GM19455 (cell line): ENCODE results near the gene DLG2.

Experiments
- ATAC-seq: cut with Tn5 transposase; IDR thresholded peaks from one replicate; pipeline ENCODE4 v1.9.1; 2021; ENCODE audit not compliant: unreplicated experiment

DLG2 gene

DNA sequence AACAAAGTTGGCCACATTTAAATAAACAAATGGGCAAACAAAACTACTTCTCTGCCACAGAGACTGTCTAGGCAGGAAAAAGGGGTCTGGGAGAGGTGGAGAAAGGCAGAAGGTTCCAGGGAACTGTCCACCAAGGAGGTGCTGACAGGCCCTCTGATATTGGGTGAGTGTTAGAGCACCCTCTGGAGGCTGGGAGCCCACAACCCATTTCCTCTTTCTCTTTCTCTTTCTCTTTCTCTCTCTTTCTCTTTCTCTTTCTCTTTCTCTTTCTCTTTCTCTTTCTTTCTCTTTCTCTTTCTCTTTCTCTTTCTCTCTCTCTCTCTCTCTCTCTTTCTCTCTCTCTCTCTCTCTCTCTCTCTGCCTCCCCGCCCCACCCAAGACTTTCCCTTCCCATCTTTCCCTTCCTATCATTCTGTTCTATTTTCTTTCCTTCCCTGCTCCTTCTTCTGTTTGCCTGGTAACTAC, 912.8 kb downstream of the DLG2 start:
- ATAC-seq, result peak; percentile 51

DNA sequence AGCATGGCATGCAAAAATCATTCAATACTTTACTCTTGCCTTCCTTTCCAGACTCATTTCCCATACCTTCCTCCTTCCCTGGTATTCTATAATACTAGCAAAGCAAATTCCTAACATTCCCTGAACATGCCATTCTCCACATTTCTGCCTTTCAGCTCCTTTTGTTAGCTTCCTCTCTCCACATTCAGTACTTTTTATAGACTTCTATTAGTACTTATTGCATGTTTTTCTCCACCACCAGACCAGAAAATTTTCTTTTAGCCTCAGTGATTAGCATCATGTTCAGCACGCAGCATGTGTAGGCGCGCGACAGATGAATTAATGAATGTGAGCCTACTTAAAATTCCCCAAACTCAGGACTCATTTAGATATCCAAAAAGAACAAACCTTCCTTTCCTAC, 935.3 kb downstream of the DLG2 start:
- no peak for ATAC-seq

DNA sequence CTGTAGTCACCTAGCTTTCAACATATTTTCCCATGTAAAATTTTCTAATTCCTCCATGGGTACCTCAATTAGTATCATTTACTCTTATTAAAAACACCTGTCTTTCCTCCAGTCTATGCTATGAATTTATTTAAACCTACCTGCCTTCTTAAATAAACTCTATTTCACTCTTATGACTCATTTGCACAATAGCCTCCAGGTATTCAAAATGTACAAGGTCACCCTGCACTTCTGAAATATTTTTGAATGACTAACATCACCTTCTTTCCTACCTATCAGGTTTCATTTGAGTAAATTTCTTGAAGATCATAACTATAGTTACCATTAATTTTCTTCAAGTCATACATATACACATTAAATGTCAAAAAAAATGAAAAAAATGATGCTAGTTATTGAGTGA, 939.7 kb downstream of the DLG2 start:
- no peak for ATAC-seq

DNA sequence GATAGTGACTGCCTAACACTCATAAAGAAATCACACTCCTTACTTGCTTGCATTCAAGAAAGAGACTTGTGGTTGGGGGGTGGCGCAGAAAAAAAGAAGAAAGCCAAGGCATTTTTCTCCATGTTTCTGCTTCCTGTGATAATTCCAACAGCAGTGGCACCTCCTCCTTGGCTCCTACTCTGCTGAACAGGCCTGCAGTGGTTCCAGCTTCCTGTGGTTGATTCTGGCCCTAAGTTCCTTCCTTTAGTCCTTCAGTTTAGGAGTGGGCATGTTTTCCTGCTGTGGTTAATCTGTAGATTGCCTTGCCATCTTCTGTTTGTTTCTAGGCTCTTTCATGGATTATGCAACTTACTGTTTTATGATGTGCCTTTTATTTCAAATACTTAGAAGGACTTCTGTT, 940.4 kb downstream of the DLG2 start:
- no peak for ATAC-seq

DNA sequence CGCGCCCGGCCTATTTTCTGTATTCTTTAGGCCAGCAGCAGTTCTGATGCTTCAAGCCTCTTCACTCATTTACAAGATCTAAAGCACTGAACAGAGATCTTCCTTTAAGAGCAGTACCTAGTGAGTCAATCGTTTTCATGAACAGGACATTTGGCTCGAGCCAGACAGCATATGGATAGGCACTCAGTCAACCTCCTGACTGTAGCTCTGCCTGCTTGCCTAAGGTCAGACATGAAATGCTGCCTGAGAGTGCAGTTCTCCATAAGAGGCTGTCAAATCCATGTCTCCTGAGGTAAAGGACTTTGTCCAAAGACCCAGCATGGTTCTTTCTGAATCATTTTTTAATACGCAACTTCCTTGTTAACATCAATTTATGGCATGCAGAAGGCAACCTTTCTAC, 941.2 kb downstream of the DLG2 start:
- ATAC-seq, result no peak

DNA sequence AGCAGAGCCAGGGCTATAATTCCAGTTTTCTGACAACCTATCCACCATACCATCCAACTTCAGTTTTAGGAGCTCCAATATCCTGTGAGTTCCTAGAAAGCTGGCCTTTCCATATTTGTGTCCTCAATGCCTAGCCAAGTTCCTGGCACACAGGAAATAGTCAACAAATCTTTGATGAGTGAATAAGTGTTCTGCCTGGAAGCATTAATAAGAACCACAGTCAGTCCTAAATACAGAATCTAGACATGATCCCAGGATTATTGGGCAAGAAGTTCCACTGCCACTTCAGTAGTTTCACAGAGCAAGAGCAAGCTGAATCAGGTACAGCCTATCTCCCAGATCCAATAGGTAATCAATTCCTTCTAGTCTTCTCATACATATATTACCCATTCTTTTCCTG, 942.0 kb downstream of the DLG2 start:
- ATAC-seq, result no peak

DNA sequence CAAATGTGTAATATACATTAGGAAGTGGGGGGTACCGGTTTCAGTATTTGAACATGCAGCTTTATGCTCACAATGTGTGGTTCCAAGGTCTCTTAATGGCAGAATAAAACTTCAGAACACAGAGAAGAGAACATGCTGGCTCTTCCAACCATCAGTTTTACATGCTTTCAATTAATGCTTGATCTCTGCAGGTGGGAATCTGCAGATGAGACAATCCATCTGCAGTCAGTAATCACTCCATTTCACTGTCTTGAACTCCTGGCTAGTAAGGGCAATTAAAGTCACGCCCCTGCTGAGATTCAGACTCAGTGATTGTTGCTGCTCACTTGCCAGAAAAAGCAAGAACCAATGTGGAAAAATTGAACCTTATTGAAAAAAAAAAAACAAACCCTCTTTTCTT, 945.7 kb downstream of the DLG2 start:
- ATAC-seq, result no peak

DNA sequence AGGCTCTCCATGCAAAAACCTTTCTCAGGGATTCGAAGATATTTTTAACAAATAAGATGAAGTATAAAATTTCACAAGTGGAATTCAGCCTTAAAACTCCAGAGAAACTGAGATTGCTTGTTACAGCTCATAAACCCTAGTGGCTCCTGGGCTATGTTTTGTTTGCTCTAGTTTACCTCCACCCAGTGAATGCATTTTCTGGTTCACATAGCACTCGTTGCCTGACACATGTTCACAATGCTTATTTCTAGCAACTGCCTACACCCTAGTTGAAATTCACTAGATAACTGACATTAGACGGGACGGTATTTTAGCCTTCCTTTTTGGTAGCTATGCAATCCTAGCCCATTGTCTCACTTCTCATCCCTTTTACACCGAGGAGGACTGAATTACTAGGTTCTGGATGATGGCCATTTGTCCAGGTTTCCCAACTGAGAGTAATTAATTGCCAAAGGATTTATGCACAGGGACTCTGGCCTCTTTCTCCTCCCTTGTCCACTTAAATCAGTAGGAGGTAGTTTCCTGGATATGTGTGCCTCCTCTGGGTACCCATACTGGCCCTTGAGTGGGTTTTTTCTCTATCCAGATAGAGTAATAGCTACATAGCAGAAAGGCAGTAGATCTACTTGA, 951.6 kb downstream of the DLG2 start:
- ATAC-seq, result no peak

DNA sequence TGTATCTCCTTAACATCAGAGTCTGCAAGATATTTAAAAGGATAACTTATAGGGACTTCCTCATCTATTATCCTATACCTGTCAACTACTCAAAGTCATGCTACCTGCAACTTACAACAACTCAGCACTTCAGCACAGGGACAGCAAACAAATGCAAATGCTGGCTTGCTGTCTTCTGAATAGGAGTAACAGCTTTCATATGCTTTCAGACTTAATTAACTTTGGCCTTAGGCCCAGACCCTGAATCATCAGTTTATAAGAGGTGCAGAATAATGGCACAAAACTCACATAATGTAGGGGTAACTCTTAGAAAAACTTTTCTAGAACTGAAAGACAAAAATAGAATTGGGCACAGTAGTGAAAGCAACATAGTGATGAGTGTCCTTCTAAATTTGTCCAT, 953.4 kb downstream of the DLG2 start:
- ATAC-seq, result no peak

DNA sequence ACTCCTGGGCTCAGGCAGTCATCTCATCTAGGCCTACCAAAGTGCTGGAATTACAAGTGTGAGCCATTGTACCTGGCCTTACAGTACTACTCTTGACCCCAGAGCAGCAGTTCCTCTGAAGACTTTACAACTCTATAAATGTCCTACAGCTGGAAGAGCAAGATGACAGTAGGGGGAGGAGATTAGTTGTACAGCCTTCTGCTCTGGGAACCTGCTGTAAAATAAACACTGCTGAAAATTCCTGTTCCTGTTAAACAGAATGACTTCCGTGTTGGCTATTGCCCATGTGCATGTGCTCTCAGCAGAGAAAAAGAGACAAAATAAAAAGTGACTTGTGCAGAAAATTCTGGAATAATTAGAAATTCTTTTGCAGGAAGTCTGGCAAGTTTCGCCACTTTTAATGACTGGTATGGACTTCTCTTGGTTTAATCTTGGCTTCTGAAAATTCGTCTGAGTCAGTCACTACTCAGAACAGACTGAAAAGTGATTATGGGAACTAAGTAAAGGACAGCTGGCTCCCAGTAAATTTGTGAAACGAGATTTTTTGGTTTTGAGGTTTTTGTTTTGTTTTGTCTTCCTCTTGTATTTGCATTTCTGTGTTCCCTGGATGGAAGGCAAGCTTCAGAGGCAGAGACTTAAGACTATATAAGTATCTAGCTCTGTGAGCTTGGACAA, 955.7 kb downstream of the DLG2 start:
- no peak for ATAC-seq

DNA sequence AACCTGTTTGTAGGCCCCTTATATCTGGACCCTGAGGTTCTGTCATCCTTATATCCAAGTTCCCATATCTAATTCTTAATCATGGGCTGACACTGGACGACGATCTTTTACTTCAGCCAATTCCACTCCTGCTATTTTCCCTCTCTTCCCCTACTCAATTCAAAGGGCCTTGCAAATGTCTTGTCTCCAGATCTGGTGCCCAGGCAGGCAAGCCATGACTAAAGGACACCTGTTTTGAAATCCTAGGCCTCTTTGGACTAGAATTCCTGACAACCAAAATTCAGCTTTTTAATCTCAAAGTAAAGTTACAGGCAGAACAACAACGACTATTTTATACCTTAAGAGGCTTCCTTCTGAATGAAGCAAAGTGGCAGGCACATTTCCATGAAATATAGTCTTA, 963.4 kb downstream of the DLG2 start:
- no peak for ATAC-seq

DNA sequence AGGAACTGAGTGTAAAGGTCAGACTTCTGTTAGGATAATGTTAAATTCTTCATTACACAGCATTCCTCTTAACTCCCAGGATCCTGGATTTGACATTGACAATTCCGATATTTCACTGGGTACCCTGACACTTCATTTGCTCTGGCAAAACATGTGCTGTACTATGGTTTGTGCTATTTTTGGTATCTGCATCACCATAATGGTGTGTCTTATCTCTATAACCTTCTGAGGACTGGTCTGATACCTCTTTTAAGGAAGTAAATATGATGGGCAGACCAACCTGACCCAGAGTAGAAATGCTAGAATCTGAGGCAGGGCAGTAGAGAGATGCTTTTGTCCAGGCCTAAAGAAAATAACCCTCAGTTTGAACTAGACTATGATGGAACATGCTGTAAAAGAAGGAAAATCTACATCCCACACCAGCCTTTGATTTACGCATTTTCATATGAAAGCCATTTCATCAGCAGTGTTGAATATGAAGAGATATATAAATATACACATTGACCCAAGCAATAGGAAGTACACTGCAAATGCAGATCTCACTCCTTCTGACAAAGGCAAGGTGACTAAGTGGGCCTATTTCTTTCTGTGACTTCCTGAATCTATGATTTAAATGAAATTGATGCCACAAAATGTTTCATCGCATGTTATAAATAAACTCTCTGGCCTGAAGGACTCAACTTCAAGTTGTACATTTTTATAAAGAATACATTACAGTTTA, 966.7 kb downstream of the DLG2 start:
- ATAC-seq, result no peak

DNA sequence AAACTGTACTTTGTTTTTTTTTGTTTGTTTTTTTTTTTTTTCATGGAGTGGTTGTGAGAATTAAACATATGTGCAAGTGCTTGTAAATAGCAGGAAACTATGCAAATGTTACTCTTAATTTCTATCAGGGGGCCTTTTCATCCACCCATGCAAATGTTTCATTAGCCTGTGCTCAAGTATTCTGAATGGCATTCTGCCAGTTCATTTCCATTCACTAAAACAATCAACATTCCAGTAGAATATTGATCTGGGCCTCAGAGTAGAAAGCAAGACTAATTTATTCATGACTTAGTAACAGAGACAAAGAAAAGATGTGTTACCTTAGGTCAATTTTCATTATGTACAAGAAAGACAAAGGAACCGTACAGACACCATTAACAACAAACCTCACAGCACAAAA, 971.4 kb downstream of the DLG2 start:
- ATAC-seq, result no peak

DNA sequence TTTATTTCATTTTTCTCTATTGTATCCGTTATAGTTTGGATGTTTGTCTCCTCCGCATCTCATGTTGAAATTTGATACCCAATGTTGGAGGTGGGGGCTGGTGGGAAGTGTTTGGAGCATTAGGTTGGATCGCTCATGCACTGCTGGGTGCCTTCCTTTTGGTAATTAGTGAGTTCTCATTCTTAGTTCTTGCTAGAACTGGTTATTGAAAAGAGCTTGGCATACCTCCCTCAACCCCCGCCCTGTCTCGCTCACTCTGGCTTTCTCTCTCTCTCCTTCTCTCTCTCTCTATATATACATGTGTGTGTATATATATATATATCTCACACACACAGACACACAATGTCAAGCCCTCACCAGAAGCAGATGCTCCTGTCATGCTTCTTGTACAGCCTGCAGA, 978.7 kb downstream of the DLG2 start:
- no peak for ATAC-seq

DNA sequence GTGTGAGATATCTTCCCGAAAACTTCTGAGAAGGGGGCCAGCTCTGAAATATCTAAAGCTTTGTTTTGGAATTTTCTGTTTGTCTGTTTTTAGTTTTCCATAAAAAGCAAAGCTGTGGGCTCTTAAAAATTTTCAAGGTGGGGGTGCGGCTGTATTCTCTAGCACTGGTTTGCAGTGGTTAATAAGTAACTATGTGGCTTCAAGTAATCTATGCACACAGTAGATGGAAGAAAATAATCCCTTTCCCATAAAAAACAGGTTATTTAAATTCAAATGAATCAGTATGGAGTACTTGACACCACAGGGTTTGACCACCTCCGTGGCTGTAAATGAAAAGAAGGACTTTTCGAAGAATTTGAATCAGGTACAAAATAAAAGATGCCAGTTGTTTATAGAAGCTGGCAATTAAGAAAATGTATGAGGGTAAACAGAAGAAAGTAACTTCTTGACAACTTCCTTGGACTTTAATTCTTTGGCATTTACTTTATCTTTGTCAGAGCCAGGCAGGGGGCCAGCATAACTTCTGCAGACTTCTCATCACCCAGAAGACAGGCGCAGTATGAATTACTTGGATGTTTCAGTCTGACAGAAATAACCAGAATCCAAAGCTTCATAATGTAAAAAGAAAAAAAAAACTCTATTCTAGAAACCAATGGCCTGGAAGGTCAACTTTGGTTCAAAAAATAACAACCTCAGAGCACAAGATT, 981.0 kb downstream of the DLG2 start:
- ATAC-seq, result no peak

DNA sequence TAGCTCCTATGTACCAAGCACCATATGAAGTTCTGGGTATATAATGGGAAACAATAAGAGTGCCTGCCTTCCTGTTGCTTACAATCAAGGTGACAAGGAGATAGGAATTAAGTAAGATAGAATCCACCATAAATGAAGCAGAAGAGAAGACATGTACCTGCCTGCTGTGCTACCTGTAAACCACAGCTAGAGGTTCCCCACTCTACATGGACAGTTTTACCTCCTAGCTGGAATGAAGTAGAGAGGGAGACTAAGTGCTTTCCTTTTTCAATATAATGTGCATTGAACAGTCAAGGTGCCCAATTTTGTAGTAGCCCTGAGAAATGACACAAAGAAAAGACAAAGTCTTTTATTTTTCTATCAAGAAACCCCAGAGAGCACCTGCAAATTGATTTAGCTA, 984.6 kb downstream of the DLG2 start:
- ATAC-seq, result no peak

DNA sequence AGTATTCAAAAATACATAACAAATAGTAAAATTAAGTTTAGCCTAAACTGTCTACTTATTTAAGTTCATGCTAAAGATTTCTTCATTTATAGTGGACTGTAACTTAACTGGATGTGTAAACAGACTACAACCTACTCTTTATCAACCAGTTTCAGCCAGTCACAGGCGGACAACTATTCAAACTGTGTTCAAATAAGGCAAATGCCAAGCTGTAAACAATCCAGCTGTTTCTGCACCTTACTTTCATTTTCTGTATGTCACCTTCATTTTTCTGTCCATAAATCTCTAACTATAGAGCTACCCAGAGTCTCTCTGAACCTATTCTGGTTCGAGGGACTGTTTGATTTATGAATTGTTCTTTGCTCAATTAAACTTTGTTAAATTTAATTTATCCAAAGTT, 992.8 kb downstream of the DLG2 start:
- ATAC-seq, result no peak

DNA sequence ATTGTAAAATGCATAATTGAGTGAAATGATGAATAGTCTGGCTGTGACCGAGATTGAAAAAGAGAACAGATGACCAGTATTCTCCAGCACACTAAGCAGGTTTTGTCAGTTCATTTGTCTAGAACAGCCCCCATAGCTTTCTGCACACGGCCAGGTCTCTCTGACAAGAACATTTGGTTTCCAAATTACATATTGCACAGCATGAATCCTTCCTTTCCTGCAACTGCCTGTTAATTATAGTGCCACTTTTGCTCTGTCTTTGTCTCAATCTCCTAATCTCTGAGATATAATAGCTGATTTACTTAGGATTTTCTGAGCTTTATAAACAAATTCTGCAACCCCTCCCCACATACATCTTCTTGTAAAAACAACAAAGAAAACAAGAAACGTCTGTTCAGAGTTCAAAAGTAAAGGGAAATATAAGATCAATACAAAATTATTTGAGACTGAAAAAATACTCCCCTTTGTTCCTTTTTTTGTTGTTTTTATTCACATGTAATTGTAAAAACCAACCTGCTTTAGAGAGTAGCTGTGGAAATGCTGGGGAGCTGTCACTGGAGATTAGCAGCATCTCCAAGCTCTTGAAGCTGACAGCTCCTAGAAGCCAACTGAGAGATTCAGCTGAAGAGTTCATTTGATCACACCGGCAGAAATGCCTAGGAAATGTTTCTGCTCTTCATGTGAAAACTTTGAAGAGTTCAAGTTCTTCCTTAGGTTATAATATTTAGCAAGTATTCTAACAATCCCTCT, 998.1 kb downstream of the DLG2 start:
- no peak for ATAC-seq

DNA sequence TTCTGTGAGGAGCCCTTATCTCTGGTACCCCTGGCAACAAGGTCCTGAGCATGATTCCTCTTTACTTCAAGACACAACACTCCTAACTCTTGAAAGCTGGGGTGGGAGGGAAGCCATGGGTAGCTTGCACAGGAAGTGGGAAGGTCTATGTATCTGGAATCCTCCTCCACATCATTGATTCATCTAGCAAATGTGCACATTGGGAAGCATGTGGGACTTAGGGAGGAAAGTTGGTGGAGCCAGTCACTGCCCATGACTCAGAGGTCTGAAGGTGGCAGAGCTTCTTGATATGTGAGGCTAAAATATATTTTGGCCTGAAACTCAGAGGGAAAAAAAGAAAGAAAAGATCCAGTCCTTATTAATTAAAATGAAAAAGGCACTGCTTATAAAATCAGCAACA, 1000.9 kb downstream of the DLG2 start:
- no peak for ATAC-seq

DNA sequence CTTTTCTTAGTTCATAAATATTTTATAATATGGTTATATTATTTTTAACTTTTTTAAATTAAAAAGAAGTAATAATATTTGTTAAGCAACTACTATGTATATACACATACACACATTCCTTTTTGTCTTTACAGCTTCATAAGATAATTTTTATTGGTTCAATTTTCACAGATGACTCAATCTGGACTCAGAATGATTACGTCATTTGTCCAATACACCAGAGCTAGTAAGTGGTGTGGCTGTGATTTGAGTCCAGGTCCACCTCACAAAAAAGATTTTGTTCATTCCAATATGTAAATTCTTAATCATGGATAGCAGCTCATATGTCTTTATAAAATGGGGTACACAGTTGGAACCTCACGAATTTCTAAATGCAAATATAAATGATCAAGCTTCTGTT, 1014.5 kb downstream of the DLG2 start:
- no peak for ATAC-seq

DNA sequence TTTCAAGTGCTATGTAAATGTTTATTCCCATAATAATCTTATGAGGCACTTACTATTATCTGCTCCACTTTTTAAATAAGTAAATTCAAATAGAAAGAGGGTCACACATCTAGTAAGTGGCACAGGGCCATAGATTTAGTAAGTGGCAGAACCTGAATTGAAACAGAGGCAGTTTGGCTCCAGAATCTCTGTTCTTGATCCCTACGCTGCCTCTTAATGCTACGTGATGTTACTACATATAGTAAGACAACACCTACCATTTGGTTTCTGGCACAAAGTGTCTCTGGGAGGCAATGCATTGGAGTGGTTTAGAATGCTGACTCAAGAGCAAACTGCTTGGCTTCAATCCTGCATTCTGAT, 1018.3 kb downstream of the DLG2 start:
- ATAC-seq, result no peak
